ENCODE measurements around the gene LINGO1.

LINGO1 gene, protein sequence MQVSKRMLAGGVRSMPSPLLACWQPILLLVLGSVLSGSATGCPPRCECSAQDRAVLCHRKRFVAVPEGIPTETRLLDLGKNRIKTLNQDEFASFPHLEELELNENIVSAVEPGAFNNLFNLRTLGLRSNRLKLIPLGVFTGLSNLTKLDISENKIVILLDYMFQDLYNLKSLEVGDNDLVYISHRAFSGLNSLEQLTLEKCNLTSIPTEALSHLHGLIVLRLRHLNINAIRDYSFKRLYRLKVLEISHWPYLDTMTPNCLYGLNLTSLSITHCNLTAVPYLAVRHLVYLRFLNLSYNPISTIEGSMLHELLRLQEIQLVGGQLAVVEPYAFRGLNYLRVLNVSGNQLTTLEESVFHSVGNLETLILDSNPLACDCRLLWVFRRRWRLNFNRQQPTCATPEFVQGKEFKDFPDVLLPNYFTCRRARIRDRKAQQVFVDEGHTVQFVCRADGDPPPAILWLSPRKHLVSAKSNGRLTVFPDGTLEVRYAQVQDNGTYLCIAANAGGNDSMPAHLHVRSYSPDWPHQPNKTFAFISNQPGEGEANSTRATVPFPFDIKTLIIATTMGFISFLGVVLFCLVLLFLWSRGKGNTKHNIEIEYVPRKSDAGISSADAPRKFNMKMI

DNA sequence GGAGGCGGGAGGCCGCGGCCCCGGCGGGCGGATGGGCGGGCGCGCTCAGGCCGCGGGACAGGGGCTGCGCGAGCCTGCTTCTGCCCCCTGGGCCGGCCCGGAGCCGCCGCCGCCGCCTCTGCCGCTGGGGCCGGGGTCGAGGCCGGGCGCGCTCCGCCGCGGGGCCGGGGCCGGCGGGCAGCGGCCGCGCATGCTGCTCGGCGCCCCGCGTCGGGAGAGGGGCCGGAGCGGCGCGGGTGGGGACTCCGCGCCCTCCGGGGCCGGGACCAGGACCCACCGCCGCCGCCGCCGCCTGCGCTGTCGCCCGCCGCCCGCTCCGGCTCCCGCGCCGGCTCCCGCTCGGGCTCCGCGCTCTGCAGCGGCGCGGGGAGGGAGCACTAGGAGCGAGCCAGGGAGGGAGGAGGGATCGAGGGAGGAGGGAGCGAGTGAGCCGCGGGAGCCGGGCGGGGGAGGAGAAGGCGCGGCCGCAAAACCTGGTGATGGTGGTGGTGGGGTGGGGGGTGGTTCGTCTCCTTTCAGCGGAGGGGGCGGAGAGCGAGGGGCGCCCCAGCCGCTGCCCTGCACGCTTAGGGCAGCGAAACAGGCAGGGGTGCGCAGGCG lies at the start of gene LINGO1:
TSS of gene LINGO1 (minus strand) at position 379 of the 600 bp plus-strand sequence. CDS start 597 bp downstream, outside the sequence.
- TF ChIP-seq, protein P1, sequence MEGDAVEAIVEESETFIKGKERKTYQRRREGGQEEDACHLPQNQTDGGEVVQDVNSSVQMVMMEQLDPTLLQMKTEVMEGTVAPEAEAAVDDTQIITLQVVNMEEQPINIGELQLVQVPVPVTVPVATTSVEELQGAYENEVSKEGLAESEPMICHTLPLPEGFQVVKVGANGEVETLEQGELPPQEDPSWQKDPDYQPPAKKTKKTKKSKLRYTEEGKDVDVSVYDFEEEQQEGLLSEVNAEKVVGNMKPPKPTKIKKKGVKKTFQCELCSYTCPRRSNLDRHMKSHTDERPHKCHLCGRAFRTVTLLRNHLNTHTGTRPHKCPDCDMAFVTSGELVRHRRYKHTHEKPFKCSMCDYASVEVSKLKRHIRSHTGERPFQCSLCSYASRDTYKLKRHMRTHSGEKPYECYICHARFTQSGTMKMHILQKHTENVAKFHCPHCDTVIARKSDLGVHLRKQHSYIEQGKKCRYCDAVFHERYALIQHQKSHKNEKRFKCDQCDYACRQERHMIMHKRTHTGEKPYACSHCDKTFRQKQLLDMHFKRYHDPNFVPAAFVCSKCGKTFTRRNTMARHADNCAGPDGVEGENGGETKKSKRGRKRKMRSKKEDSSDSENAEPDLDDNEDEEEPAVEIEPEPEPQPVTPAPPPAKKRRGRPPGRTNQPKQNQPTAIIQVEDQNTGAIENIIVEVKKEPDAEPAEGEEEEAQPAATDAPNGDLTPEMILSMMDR (IDR thresholded peaks at IDR 0.05; ENCODE audit: low read depth, low read length), result no peak
- peak within 1 kb of the TSS; percentile 54 for H3K4me3 ChIP-seq (ENCODE audit: low read depth, low read length)

DNA sequence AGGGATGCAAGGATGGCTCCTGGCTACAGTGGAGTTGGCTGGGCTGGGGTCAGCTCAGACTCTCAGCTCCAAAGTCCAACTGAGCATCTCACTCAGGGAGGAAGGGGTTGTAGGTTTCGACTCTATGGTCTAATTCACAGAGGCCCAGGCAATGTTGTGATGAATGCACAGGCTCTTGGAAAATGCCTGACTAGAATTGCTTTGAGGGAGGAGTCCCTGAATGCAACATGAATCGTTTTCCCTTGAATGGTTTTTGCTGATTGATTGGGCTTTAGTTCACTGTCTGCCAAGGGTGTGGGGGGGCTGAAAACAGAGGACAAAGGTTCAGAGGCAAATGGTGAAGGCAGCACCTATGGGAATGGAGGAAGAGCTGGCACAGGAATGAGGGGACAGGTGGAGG lies 48.6 kb upstream of the LINGO1 start:
- H3K4me3 ChIP-seq (ENCODE audit: low read depth, low read length), result no peak overlapping the region
- TF ChIP-seq, protein P1 (IDR thresholded peaks at IDR 0.05; ENCODE audit: low read depth, low read length), result no peak

DNA sequence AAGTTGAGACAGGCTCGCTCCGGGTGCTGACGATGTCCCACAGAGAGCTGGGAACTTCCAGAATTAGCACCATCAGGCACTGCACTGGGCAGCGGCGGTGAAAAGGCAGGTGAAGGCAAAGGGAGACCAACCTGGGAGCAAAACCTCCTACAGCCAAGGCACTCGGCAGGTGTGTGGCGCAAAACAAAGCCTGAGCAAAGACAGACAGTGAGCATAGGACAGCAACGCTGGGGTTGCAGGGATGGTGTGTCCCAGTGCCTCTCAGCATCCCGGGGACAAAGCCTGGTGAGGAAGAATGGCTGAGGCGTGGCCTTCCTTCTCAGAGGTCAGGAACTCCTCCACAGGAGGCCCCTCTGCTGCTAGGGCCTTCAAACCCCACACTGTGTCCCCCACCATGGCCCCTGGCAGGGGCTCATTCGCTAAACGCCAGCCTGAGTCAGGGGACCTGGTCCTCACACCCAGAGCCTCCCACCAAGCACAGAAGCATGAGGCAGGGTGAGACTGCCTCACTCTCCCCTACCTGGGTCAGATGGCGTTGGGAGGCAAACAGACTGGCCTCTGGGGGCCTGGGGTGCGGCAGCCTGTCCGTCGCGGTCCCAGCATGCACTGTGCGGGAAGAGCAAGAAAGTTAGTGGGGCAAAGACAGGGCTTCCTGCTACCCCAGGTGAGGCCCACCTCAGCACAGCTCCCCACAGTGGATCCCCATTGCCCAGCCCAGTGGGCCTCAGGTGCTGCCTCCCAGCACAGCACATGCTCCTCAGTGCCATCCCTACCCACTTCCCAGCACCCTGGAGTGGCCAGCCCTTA lies 44.1 kb upstream of the LINGO1 start:
- TF ChIP-seq, protein P1 (IDR thresholded peaks at IDR 0.05; ENCODE audit: low read depth, low read length), result no peak
- H3K4me3 ChIP-seq (ENCODE audit: low read depth, low read length), result no peak overlapping the region

DNA sequence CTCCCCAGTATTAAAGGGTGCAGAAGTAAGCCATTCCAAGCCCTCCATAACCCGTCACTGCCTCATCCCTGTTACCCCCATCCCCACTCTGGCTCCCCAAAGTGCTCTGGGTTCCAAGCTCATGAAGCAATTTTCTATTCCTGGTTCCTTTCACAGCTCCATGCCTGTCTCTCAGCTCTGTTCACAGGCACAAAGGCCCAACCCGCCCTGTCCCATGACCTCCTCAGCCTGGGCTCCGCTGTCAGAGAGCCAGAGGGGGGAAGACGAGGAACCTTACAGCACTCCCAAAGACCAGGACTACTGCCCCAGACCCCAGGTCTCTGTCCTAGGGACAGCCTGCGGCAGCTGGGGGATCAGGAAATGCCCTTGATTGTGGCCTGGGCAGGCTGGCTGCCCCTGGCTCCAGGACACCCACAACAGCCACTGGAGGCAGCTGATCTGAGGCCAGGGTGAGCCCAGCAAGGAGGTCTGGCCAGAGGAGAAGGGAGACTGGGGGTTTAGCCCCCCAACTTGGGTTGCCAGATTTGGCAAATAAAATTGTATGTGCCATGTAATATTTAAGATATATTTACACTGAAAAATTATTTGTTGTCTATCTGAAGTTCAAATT lies 43.2 kb upstream of the LINGO1 start:
- TF ChIP-seq, protein P1 (IDR thresholded peaks at IDR 0.05; ENCODE audit: low read depth, low read length), result no peak
- no peak overlapping the region for H3K4me3 ChIP-seq (ENCODE audit: low read depth, low read length)

DNA sequence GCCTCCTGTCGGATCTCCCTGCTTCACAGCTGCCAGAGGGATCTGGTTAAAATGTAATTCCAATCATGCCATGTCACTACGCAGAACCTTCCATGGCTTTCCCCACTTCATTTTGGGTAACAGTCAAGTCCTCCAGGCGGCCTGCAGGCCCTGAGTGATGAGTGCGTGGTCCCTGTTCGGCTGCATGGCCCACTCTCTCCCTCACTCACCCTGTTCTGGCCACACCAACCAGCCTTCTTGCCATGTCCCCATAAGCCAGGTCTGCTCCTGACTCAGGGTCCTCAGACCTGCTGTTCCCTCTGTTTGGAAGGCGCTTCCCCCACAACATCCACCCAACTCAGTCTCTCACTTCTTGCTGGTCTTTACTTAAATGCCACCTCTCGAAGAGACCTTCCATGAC lies 41.6 kb upstream of the LINGO1 start:
- TF ChIP-seq, protein P1 (IDR thresholded peaks at IDR 0.05; ENCODE audit: low read depth, low read length), result no peak

DNA sequence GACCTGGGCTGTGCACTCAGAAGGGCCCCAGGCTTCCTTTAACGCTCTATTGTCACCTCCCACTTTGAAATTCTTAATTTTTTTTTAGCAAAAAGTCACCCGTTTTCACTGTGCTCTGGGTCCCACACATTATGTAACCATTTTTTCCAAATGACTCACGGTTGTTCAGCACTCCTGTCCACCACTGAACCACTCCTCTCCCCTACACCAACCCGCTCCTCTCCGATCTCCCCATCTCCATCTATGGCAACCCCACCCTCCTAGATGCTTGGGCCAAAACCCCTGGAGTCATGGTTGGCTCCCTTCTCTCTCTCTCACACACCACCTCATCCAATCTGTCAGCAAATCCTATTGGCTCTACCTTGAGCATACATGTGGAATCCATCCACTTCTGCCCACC lies 41.2 kb upstream of the LINGO1 start:
- TF ChIP-seq, protein P1 (IDR thresholded peaks at IDR 0.05; ENCODE audit: low read depth, low read length), result no peak
- H3K4me3 ChIP-seq (ENCODE audit: low read depth, low read length), result no peak overlapping the region

More for the DNA sequence above, 41.6 kb upstream of the LINGO1 start:
- no peak overlapping the region for H3K4me3 ChIP-seq (ENCODE audit: low read depth, low read length)
